OCI-LY3 (cell line): ENCODE measurements around the gene RMND5B.

Experiments
- H2AFZ ChIP-seq: fragments of 200-600, 300-600 bp; shearing (Covaris generic); 2 replicates; pipeline ENCODE4 v1.6.0; 2014; ENCODE audit warnings: antibody characterized with exemption, low read depth, low read length
- H3K27ac ChIP-seq: fragments of 200-600, 300-600 bp; sonication (generic); 2 replicates; pipeline ENCODE4 v1.5.1; 2014; ENCODE audit warnings: mild to moderate bottlenecking, low read length, moderate library complexity, mixed read lengths
- H3K27me3 ChIP-seq: fragments of 200-600, 300-600 bp; sonication (generic); 2 replicates; pipeline ENCODE4 v1.6.1; 2014; ENCODE audit warnings: low read depth, low read length, mixed read lengths
- H3K36me3 ChIP-seq: fragments of 200-600, 300-600 bp; sonication (generic); replicated peaks from 2 replicates; pipeline ENCODE3; 2014; ENCODE audit warnings: low read depth, low read length, mixed read lengths
- H3K4me1 ChIP-seq: fragments of 300-600, 200-600 bp; sonication (generic); 2 replicates; pipeline ENCODE4 v1.6.1; 2014; ENCODE audit warnings: low read length, mixed read lengths
- H3K4me2 ChIP-seq: fragments of 200-600, 300-600 bp; sonication (generic); 2 replicates; pipeline ENCODE4 v1.6.1; 2014; ENCODE audit warnings: low read length, mixed read lengths
- H3K4me3 ChIP-seq: fragments of 300-600, 200-600 bp; sonication (generic); 2 replicates; pipeline ENCODE4 v1.5.1; 2014; ENCODE audit warnings: antibody characterized with exemption, mild to moderate bottlenecking, low read length, moderate library complexity
- H3K79me2 ChIP-seq: fragments of 300-600, 200-600 bp; shearing (Covaris generic); 2 replicates; pipeline ENCODE4 v1.6.1; 2014; ENCODE audit warnings: mild to moderate bottlenecking, low read length, mixed read lengths
- H3K9ac ChIP-seq: fragments of 300-600, 200-600 bp; shearing (Covaris generic); 2 replicates; pipeline ENCODE4 v1.6.0; 2014; ENCODE audit warnings: mild to moderate bottlenecking, low read length, moderate library complexity
- H3K9me3 ChIP-seq: fragments of 200-600, 300-600 bp; shearing (Covaris generic); 2 replicates; pipeline ENCODE4 v1.6.1; 2014; ENCODE audit warnings: low read length, mixed read lengths; ENCODE audit not compliant: insufficient read depth
- H4K20me1 ChIP-seq: fragments of 200-600, 300-600 bp; sonication (generic); 2 replicates; pipeline ENCODE4 v1.6.1; 2016; ENCODE audit warnings: low read length, mixed read lengths; ENCODE audit not compliant: insufficient read depth
- CTCF ChIP-seq: fragments of 200-600, 300-600 bp; sonication (generic); IDR thresholded peaks from 2 replicates; pipeline ENCODE4 v1.5.1; 2014; ENCODE audit warnings: antibody characterized with exemption, low read length, low read depth
- EZH2phosphoT487 ChIP-seq: fragments of 200-600 bp; shearing (Covaris generic); IDR thresholded peaks from 2 replicates; pipeline ENCODE4 v1.6.1; 2018; ENCODE audit warnings: antibody characterized with exemption, mixed run types, low read depth

RMND5B gene

DNA sequence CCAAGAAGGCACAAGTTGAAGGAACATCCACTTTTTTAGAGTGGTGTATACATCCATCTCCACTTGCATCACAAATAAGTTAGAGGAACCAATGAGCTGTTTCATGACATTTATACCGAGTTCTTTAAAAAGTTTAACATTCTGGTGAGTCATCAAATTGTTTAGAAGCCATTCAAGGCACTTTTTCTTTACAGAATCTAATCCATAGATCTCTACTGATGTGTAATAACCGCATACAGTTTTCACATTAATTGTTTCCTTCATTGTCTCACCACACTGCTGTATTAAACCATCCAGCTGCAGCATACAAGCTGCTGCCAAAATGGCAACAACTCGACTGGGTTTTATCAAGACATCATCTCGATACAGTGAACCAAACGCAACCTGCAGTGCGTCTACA, 55.6 kb downstream of the RMND5B start:
- no peaks in the 10 kb centered on the region for H4K20me1 ChIP-seq
- no peak overlapping the region for H3K4me3 ChIP-seq
- no peak overlapping the region for H3K27ac ChIP-seq
- TF ChIP-seq EZH2phosphoT487: no peak
- TF ChIP-seq CTCF: no peak
- no peaks in the 10 kb centered on the region for H3K79me2 ChIP-seq
- no peak overlapping the region for H2AFZ ChIP-seq
- H3K27me3 ChIP-seq: no peaks in the 10 kb centered on the region
- H3K4me2 ChIP-seq: no peak overlapping the region
- H3K9ac ChIP-seq: no peak overlapping the region
- H3K36me3 ChIP-seq: no peaks in the 10 kb centered on the region
- H3K4me1 ChIP-seq: no peaks in the 10 kb centered on the region
- no peaks in the 10 kb centered on the region for H3K9me3 ChIP-seq

DNA sequence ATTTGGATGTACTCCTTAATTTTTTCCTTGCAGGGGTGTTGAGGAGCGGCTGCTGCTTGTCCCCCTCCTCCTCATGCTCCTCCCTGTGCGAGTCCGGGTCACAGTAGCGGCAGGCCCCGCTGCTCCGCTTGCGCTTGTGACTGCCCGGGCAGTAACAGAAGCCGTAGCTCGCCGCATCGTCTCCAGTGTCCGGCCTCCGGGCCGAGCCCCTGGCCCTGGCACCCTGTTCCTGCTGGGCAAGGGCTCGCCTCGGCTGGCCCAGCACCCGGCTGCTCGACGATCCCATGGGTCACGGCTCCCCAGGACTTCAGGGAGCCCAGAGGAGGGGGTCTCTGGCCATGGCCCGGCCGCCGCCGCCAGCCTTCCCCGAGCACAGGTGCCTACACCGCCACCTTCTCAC, 56.2 kb downstream of the RMND5B start, which contains the start of gene GMCL2:
Gene GMCL2, minus strand, starts transcription at position 358 of the 400 bp plus-strand sequence. Its CDS starts 72 bp downstream, at position 286.
- Histone ChIP-seq H4K20me1 (no peaks in the 10 kb centered on the region), H3K9me3 (no peaks in the 10 kb centered on the region), H3K9ac (no peak within 1 kb of the TSS), H3K4me3 (no peak within 1 kb of the TSS), H3K27me3 (no peaks in the 10 kb centered on the region; the same call in 1 of the 2 replicates), H3K27ac (no peak within 1 kb of the TSS), H3K4me2 (no peak within 1 kb of the TSS), H3K4me1 (no peaks in the 10 kb centered on the region), H3K79me2 (no peaks in the 10 kb centered on the region), H2AFZ (no peak within 1 kb of the TSS), H3K36me3 (no peaks in the 10 kb centered on the region)
- no peak for TF ChIP-seq CTCF
- TF ChIP-seq EZH2phosphoT487: no peak

- TF ChIP-seq EZH2phosphoT487: no peak
- TF ChIP-seq CTCF: no peak
- no peaks in the 10 kb centered on the region for H3K4me1 ChIP-seq
- no peak overlapping the region for H3K27ac ChIP-seq
- H3K36me3 ChIP-seq: no peaks in the 10 kb centered on the region
- H3K9me3 ChIP-seq: no peaks in the 10 kb centered on the region
- H3K27me3 ChIP-seq: peaks cover 13% of the 10 kb centered on the region
- no peak overlapping the region for H3K4me3 ChIP-seq
- H3K9ac ChIP-seq: no peak overlapping the region
- H3K79me2 ChIP-seq: no peaks in the 10 kb centered on the region
- no peak overlapping the region for H2AFZ ChIP-seq
- no peak overlapping the region for H3K4me2 ChIP-seq
- no peaks in the 10 kb centered on the region for H4K20me1 ChIP-seq
Measured at GRCh38 chr5:178189433-178189832, 58.6 kb downstream of the RMND5B start.

DNA sequence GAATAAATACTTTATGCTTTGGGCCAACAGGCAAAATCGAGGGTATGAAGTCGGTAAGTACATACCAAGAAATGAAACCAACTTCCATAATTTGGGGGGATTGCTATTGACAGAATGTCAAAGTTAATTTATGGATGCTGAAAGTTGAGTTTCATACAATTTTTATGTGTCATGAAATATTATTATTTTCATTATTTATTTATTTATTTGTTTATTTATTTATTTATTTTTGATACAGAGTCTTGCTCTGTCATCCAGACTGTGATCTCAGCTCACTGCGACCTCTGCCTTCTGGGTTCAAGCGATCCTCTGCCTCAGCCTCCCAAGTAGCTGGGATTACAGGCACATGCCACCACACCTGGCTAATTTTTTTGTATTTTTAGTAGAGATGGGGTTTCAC, 60.8 kb downstream of the RMND5B start:
- Histone ChIP-seq H3K9me3 (no peaks in the 10 kb centered on the region), H3K4me3 (no peak overlapping the region), H3K27me3 (peaks cover 18% of the 10 kb centered on the region), H3K4me1 (no peaks in the 10 kb centered on the region), H2AFZ (no peak overlapping the region), H3K36me3 (no peaks in the 10 kb centered on the region), H3K27ac (no peak overlapping the region), H3K4me2 (no peak overlapping the region), H3K9ac (no peak overlapping the region), H4K20me1 (no peaks in the 10 kb centered on the region), H3K79me2 (no peaks in the 10 kb centered on the region)
- TF ChIP-seq CTCF (no peak), EZH2phosphoT487 (no peak)
